GM21526 (cell line): ENCODE results near the gene SYT1.
A peak's percentile ranks its signal among the peaks of the same experiment; 100 is the strongest.
"Not testable (repeated sequence)": the region's sequence is repeated elsewhere in the genome, so short reads cannot be mapped to it uniquely, and the experiment has no call there.

Experiments
- ATAC-seq: cut with Tn5 transposase; IDR thresholded peaks from one replicate; pipeline ENCODE4 v1.9.1; 2021; ENCODE audit warnings: moderate library complexity; ENCODE audit not compliant: unreplicated experiment, low FRiP score

The SYT1 gene

DNA sequence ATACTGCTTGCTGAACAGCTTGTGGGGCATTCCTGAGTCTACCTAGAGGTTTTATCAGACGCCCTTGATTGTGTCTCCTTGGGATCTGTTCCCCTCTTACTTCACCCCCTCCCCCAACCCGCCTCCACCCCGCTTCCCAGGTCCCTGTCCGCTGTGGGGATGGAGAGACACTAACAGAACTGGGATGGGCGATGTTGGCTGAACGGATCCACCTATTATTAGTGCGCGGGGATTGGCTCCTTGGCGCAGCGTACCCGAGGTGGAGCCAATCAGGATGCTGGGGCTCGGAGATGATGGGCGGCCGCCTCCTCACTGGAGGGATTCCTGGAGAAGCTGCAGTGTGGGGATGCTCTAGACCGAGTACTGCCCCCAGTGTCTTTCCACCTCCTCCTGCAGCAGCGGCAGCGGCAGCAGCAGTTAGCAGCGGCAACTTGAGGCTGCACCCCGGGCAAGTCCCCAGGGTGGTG is at the start of gene SYT1:
SYT1 (plus strand) TSS at position 372 of the 467 bp plus-strand sequence.
- peak; percentile 31 for ATAC-seq

DNA sequence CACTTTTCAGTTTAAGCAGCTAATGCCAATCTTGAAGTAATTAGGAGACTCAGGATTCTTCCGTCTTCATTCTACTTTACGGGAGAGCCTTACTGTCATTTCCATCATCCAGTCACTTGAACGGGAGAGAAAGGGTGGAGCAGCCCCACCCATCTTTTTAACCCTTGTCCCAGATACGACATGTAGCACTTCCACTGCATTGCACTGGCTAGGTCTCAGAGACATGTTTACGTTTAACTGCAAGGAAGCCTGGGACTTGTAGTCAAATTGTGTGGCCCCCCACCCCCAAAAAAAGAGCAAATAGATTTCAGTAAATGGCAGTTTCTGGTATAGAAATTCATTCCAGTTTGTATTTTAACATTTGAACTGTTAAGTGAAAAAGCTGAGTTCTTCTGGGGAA is 46.1 kb upstream of the SYT1 start:
- ATAC-seq = no peak

DNA sequence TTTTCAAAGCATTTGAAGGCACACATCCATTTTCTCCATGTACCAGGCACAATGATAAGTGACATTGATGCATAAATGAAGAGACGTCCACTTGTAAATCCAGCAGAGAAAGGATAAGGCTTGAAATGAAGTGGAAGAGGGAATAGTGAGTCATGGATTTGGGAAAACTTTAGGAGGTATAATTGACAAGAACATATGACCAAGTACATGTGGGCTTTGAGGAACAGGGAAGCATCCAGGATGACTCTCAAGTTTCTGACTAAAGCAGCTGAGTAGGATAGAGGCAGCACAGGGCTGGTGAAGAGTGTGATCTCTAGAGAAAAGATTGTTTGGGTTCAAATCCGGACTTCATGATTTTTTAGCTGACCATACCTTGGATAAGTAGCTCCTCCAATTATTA is 43.6 kb upstream of the SYT1 start:
- ATAC-seq = no peak

DNA sequence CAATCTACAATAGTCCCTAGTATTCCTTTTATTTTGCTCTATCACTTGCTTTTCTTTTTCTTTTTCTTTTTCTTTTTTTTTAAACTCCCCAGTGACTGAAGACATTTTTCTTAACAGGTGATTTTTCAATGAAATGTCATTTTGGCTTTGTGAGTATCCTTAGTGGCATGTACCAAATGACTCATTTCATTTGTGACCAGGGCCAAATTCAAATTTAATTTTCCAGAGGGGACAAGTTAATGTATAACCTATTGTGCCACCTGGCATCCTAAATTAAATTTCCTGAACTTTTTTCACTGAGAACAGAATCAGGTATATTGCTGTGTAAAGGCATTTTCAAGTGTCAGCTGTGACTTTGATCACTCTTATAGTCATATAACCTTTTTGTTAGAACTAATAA is 39.7 kb upstream of the SYT1 start:
- no peak for ATAC-seq

DNA sequence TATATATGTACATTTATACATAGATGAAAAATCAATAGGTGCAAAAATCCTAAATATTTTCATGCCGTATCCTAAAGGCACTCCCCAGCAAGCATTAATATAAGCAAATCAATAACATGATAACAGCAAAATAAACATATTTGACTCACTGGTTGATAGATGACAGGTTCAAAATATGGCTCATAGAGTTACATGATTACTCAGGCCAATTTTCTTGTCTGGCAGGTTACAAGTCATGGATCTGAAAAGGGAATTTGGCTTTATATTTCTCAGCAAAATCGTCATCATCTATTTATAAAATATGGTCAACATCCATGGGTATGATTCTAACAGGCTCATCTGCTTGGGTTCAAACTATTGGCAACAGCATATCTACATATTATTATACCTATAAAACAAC is 34.9 kb upstream of the SYT1 start:
- no peak for ATAC-seq

DNA sequence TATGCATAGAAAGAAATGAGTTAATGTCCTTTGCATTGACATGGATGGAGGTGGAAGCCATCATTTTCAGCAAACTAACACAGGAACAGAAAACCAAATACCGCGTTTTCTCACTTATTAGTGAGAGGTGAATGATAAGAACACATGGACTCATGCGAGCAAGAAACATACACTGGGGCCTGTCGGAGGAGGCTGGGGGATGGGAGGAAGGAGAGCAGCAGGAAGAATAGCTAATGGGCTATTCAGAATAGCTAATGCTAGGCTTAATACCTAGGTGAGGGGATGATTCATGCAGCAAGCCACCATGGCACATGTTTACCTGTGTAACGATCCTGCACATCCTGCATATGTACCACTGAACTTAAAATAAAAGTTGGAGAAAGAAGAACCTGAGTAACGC is 29.1 kb upstream of the SYT1 start:
- ATAC-seq = no peak

DNA sequence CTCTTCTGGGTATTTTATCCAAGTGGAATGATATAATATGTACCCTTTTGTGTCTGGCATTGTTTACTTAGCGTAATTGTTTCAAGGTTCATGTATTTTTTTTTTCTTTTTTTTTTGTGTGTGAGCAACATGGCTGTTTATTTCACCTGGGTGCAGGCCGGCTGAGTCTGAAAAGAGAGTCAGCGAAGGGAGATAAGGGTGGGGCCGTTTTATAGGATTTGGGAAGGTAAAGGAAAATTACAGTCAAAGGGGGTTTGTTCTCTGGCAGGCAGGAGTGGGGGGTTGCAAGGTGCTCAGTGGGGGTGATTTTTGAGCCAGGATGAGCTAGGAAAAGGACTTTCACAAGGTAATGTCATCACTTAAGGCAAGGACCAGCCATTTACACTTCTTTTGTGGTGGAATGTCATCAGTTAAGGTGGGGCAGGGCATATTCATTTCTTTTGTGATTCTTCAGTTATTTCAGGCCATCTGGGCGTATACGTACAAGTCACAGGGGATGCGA is 24.0 kb upstream of the SYT1 start:
- ATAC-seq = not testable (repeated sequence)

DNA sequence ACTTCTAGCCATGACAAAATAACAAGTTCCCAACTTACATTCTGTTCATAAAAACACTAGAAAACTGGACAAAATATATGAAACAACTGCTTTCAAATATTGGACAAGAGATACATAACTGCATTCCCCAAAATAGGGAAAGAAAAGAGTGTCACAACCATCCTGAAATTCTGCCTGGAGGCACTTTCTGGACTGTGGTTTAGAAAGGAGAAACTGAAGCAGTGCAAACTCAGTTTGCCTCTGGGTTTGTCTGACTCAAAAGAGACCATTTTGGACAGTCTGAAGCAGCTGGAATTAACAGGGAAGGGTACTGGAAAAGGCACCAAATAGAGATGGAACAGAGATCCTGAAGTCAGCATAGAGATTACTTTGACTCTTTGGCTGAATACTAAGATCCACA is 11.3 kb upstream of the SYT1 start:
- ATAC-seq = no peak

DNA sequence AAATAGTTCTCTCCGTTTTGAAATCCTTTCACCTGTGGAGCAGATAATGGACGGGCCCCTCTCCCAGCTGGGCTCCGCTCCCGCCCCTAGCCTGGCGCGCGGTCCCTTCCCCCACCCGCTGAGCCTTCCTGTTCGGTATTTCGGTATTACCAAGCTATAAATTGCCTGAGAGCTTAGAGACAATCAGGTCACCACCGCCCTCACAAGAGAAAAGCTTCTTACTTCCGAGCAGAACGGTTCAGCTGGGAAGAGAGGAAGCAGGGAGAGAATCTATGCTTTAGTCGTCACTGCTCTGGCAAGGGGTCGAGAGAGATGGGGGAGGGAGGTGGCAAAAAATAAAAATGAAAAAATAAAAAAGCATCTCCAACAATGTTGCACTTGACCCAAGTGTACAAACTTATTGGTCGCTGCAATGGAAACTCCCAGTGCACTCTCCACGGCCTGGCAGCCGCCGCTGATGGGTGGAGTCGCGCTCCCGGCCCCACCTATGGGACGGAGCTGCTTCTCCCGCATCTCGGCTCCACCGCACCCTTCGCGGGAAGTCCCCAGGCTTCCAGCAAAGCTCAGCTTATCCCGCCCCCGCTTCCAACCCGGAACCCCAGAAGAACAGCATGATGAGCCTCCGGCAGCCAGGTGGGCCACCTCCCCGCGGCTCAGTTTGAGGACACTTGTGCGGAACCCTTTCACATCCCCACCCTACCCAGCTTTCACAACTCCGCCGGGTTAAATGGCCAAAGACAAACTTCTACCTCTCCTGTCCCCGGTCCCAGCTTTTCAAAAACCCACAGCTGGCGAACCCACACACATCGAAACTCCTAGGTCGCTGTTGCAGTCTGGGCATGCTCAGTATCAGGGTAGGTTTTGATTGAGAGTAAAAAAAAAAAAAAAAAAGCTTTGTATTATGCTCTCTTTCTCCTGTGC is 832 bp upstream of the SYT1 start:
- ATAC-seq = peak; percentile 71

DNA sequence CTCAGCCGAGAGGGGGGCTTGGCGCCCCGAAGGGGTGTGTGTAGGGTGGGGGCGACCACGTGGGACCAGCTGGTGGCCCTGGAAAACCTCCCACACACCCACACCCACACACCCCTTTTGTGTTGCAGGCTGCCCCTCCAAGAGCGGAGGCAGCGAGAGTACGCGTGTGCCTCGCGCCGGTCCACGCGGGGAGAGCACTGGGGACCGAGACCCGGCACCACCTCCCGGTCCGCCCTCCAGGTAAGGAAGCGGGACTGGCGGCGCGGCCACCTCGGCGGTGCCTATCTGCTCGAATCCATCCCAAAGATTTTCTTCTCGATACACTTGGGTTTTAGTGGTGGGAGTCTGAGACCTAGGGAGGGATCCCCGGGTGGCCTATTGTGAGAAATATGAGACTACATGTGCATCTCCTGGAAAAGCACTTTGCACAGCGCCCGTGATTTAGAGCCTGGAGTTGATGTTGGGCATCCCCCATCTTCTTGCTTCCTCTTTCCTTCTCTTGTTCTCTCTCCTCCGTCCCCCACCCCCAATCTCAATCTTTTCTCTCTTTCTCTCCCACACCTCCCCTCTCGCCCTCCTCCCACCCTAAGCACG is 393 bp downstream of the SYT1 start:
- ATAC-seq = peak; percentile 5

DNA sequence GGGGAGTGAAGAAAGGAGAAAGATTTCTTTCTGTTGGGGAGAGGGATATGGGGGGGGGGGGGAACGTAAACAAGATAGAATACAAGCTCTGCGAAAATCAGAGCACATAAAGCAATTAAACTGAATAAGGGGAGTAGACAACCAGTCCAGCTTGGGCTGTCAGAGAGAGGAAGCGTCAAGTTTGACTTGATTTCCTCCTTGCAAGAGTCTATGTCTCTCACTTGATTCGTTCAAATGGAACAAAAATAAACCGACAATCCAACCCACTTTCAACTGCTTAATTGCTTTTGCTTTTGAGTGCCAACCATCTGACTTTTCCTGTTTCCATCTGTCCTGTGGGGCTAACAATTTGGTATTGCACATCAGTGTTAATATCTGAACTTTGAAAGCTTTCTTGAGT is 942 bp downstream of the SYT1 start:
- ATAC-seq = no peak

DNA sequence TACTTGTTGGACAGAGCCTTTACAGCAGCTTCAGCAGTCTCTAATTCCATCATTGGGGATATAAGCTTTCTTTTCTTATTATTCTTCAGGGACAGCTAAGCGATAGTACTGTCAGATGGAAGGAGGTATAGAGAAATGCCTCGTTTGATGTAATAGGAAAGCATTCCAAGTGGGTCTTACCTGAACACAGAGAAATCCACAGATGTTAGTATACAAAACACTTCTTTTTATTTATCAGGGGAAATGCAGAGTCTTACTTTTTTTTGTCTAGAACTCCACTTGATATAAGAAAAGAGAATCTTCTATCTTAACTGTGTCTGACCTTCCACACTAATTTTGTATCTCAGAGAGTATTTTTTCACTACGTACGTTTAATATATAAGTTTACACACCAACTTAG is 1.9 kb downstream of the SYT1 start:
- ATAC-seq = no peak

DNA sequence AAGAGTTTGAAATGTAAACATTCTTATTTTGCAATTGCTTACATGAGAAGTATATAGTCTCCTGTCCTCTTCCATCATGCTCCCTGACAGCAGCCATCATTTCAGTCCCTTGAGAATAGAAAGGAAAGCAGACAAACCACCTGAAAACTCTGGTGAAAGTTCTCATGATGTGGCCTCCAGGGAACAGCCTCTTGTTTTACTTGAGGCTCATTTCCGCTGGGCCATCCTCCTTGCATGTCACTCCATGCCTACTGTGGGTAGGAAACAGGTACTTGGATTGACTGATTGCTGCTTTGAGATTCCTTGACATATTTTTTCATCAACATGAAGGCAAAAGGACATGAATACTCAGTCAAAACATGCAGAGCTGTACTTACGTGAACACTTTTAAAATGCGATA is 6.0 kb downstream of the SYT1 start:
- no peak for ATAC-seq

DNA sequence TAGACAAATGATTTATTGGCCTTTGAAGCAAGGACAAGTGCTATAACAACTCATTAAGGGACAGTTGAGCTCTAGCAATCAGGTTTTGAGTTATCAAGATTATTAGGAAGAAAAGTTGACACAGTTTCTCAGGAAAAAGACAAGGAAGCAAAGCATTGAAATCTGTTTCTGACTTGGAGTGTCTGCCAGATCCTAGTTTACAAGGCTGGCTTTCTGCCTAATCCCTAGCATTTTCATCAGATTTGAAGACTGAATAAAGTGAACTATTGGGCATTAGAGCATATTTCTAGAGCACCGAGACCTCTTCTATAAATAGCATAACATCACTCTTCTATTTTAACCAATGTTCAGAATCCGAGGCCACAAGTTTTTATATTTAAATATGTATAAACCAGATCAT is 7.0 kb downstream of the SYT1 start:
- ATAC-seq = no peak

DNA sequence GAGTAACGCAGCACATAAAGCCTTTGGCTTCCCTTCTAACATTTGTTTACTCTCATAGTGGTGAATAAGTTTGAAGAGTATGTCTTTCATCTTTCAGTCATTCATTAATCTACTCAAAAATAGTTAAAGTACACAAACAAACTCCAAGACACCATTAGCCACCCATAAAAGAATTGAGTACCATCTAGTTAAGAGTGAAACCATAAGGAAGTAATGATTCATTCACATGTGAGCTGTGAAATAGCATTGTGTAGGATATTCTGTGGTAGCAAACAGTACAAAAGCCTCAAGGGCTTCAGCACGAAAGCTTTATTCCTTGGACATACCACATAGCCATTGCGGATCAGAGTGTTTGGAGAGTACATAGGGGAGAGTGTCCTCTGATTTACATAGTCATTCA is 13.9 kb downstream of the SYT1 start:
- no peak for ATAC-seq

DNA sequence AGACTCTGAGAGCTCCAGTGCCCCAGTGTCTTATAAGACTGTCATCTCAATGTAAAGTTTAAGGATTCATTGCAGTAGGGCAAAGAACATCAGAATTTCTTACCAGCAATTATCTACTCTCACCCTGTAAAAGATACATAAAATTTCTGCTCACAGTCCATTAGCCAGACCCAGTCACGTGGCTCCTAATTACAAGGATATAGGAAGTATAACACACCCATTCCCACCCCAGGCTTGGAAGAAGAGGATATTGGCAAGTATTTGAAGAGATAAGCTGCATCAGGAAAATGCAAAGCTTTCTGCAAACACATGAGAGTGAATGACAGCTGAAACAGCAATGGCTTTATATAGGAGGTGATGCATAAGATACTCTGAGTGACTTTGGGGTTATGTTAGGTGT is 14.3 kb downstream of the SYT1 start:
- no peak for ATAC-seq

DNA sequence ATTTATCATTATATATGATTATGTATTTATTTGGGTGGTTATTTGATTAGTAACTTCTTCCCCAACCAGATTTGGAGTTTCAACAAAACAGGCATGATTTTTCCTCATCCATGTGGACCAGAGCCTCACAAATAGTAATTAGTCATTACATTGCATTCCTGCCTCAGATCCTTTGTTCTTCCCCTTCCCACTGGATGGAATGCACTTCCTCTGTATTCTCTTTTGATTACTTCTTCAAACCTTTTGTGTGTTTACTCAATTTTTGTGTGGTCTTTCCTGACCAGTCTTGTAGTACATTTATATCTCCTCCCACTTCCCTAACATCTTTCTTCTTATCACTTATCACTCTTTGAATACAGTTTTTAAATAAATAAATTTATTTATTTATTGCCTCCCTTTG is 15.5 kb downstream of the SYT1 start:
- no peak for ATAC-seq

DNA sequence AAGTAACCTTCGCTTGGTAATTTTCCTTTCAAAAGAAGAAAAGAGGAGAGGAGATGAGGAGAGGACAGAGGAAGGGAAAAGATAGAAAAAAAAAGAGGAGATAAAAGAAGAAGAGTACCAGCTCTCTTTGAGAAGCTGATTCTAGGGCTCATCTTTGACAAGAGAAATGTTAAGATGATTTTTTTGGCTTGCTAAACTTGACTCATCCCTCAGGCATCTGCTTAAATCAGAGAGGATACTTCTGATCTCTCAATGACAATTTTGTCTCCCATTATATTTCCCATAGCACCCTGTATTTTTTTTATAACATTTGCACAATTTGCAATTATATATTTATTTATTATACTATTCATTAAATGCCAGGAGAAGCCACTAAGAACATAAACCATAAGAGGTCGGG is 17.1 kb downstream of the SYT1 start:
- ATAC-seq = no peak

DNA sequence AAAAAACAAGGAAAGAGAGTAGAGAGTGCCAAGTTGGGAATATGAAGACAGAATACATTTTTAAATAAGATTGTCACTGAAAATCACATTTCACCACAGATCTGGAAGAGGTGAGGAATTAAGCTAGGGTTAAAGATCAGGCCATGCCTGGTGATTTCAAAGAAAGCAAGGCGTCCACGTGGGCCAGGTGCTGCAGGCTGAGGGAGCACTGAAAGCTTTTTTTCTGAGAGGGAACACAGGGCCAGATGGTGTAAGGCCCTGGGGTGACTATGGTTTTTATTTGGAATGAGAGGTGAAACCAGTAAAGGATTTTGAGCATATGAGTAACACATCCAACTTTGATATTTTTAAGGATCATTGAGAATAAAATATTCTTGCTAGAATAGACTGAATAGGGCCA is 20.9 kb downstream of the SYT1 start:
- no peak for ATAC-seq

DNA sequence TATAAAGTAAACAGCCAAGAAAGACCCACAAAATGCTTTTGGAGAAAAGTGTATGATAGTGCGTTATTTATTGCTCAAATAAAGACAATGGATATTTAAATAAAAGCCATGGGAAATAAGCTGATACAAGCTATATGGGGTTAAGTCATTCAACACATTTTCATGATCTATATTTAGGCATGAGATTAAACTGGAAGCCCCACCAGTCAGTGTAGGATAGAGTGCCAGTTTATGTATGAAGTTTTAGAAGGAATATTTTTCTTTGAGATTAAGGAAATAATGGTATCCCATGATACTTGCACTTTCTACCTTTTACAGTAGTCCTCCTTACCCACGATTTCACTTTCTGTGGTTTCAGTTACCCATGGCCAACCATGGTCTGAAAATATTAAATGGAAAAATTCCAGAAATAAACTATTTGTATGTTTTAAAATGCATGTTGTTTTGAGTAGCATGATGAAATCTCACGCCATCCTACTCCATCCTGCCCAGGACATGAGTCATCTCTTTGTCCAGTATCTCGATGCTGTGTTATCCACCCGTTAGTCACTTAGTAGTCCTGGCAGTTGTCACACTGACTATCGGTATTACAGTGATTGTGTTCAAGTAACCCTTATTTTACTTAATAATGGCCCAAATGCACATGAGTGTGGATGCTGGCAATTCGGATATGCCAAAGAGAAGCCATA is 22.3 kb downstream of the SYT1 start:
- no peak for ATAC-seq

DNA sequence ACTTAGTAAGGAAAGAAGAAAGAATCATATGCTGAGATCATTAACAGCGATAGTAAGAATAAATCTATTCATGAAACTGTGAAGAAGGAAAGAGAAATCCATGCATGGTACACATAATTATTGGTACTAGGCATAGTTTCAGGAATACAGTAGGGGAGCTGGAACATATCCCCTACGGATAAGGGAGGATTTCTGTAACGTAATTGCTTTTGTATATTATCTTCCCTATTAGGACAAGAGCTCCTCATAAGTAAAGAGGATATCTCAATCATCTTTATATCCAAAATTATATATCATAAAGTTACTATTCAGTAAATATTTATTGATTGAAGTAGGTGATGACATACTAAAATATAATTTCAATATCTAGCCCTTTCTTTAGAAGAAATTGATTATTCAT is 22.9 kb downstream of the SYT1 start:
- ATAC-seq = no peak
